ENCODE data around the gene SLC19A1.

The SLC19A1 gene

DNA sequence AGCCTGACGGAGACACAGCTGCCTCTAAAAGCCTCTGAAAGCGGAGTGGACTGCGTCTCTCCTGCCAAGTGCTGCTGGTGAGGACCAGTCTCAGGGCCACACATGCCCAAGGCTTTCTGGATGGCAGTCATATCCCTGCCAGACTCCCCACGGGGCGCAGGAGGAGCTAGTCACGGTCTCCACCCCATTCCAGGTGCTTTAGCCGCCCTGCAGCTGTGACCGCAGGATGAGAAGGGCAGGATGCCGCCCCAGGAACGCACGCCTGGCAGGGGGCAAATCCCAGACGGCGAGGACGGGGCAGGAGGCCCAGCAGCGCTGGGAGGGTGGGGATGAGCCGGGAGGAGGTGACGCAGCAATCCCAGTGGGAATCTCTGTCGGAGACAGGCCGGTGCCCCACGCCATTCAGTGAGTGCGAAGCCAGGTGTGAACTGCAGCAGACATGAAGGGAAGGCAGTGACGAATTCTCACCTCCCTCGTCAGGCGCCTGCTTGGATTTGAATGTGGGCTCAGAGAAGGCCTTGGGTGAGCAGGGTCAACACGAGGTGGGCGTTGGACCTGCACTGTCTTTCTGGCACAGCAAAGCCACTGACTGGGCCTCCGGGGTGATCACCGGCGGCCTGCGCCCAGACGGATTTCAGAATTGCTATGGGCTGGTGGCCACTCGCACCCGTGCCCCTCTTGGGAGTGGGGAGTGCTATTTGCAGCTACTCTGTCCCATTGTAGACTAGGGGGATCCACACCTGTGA, 38.5 kb upstream of the SLC19A1 start:
- TF ChIP-seq, protein P1, sequence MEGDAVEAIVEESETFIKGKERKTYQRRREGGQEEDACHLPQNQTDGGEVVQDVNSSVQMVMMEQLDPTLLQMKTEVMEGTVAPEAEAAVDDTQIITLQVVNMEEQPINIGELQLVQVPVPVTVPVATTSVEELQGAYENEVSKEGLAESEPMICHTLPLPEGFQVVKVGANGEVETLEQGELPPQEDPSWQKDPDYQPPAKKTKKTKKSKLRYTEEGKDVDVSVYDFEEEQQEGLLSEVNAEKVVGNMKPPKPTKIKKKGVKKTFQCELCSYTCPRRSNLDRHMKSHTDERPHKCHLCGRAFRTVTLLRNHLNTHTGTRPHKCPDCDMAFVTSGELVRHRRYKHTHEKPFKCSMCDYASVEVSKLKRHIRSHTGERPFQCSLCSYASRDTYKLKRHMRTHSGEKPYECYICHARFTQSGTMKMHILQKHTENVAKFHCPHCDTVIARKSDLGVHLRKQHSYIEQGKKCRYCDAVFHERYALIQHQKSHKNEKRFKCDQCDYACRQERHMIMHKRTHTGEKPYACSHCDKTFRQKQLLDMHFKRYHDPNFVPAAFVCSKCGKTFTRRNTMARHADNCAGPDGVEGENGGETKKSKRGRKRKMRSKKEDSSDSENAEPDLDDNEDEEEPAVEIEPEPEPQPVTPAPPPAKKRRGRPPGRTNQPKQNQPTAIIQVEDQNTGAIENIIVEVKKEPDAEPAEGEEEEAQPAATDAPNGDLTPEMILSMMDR (IDR thresholded peaks at IDR 0.05; ENCODE audit: insufficient read depth, missing control alignments) = no peak
- DNase-seq (ENCODE audit: insufficient read length, low spot score) (no peak), FAIRE-seq (no peak)

DNA sequence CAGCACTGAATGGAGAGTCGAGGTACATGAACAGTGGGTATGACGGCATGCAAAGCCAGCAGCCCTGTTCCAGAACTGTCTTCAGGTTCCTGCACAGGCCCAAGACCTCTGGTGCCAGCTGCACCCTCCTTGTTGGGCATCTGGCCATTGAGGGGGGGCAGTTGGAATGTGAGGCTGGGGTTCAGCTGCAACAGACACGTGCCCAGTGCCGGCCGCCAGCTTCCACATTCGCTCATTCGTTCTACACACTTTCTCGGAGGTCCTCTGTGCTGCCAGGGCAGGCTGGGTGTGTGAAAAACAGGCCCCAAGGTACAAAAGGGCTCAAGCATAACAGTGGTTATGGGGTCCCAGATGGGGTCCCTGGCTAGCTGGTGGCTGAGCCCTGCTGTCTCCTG, 37.9 kb upstream of the SLC19A1 start:
- DNase-seq (ENCODE audit: insufficient read length, low spot score) = no peak
- no peak for FAIRE-seq
- TF ChIP-seq, protein P1 (IDR thresholded peaks at IDR 0.05; ENCODE audit: insufficient read depth, missing control alignments) = no peak

DNA sequence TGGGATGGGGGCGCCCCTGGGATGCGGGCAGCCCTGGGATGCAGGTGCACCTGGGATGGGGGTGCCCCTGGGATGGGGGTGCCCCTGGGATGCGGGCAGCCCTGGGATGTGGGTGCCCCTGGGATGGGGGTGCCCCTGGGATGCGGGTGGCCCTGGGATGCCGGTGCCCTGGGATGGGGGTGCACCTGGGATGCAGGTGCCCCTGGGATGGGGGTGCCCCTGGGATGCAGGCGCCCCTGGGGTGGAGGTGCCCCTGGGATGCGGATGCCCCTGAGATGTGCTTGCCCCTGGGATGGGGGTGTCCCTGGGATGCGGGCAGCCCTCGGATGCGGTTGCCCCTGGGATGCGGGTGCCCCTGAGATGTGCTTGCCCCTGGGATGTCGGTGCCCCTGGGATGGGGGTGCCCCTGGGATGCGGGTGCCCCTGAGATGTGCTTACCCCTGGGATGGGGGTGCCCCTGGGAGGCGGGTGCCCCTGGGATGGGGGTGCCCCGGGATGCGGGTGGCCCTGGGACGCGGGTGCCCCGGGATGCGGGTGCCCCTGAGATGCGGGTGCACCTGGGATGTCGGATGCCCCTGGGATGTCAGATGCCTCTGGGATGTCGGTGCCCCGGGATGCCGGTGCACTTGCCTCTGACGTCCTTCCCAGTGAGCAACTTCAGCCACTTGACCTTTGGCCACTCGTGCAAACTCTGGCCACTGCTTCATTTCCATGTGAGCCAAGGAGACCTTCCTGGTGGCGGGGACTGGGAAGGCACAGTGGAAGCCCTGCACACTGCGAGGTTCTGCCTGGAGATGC, 37.3 kb upstream of the SLC19A1 start:
- no peak for DNase-seq (ENCODE audit: insufficient read length, low spot score)
- TF ChIP-seq, protein P1 (IDR thresholded peaks at IDR 0.05; ENCODE audit: insufficient read depth, missing control alignments) = no peak
- FAIRE-seq = no peak

DNA sequence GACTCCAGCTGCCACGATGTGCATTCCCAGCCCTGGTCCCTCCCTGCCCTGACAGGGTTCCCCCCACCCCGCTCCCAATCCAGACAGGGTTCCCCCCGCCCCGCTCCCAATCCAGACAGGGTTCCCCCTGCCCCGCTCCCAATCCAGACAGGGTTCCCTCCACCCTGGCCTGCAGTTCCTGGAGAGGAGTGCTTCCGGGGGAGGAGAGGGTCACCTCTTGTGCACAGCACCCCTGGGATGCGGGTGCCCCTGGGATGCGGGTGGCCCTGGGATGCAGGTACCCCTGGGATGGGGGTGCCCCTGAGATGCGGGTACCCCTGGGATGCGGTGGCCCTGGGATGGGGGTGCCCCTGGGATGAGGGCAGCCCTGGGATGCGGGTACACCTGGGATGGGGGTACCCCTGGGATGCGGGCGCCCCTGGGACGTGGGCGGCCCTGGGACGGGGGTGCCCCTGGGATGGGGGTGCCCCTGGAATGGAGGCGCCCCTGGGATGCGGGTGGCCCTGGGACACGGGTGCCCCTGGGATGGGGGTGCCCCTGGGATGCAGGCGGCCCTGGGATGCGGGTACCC, 36.7 kb upstream of the SLC19A1 start:
- DNase-seq (ENCODE audit: insufficient read length, low spot score) = no peak
- no peak for FAIRE-seq
- TF ChIP-seq, protein P1 (IDR thresholded peaks at IDR 0.05; ENCODE audit: insufficient read depth, missing control alignments) = no peak

DNA sequence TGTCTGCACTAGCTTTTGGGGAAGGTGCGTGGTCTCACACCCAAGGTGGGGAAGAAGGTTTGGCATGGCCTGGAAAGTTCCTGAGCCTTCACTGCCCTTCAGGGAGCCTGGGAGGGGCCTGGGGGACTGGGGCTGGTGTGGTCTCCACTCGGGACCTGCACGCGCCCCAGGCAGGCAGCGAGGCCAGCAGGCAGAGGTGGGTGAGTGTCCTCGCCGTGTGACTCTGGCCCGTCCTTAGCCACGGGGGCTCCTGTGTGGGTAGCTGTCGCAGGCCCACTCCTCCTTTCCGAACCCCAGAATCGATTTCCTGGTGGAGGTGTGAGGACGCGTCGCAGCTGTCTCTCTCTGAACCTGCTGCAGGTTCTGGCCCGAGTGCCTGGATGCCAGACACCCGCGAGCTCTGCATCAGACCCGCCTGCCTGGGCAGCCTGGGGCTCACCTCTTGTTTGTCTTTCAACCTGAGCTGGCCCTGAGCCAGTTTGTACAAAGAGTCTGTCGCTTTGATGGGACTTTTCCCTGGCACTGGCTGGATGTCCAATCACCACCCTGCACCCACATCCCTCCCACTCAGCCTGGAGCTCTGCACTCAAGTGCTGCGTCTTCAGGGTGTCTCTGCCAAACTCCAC, 36.0 kb upstream of the SLC19A1 start:
- DNase-seq (ENCODE audit: insufficient read length, low spot score) = no peak
- FAIRE-seq = no peak
- TF ChIP-seq, protein P1 (IDR thresholded peaks at IDR 0.05; ENCODE audit: insufficient read depth, missing control alignments) = no peak

DNA sequence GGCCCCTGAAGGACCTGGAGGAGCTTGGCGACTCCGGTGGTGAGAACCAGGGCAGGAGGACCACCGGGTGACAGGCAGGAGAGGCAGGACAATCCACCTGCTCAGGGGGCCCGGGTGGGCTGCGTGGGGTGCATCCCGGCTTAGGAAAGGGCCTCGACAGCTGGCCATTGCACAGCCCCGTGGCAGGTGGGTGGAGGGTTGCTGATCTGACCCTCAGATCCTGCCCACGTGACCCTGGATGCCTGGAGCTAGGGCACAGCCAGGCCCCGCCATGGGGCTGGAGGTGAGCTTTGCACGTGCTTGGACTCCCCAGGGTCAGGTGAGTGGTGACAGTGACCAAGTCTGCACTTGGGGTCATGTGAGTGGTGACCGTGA, 35.5 kb upstream of the SLC19A1 start:
- TF ChIP-seq, protein P1 (IDR thresholded peaks at IDR 0.05; ENCODE audit: insufficient read depth, missing control alignments) = no peak
- DNase-seq (ENCODE audit: insufficient read length, low spot score) (no peak), FAIRE-seq (no peak)

Measured in D721Med (cell line).